Mesenteric fat pad (tissue), 1 donor: Measurements from ENCODE around the gene EPYC. TPM values are rescaled to one million over a fixed set of nuclear protein-coding genes. Genes with fewer than 3 reads are reported as not detected.

ENCODE experiments used
- DNase-seq: peaks from one replicate; pipeline ENCODE4 v3.0.0-alpha.2; 2020; ENCODE audit warnings: low spot score
- total RNA-seq: library from RNA; stranded (reverse); fragmentation: NEBNext Ultra II Directional; extraction: Animal tissue kit (Norgen Biotek cat#: 25700); gene quantifications from one replicate; pipeline ENCODE4 v1.2.1, GENCODE V29; 2021
- donor health status: DM: yes; HTN: yes; CAD: no.

EPYC gene
- total RNA-seq, 1 donor from 2014 or later, result not detected

DNA sequence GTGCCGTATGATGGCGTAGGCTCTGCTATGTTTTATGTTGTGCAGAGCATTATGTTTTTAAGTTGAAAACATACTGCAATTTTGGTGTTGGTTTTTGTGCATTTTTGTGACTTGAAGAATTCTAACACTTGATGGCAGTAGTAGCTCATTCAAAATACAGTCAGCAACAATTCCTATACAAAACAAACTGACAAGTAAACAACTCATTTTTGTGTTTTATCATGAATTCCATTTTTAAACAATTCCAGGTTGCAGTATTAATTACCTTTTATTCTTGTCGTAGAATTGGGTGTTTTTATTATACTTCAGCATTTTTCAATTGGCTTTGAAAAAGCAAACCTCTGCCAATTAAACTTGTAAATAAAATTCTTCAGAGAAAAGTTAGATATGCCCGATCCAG is 45.7 kb downstream of the EPYC start:
- no peak for DNase-seq

DNA sequence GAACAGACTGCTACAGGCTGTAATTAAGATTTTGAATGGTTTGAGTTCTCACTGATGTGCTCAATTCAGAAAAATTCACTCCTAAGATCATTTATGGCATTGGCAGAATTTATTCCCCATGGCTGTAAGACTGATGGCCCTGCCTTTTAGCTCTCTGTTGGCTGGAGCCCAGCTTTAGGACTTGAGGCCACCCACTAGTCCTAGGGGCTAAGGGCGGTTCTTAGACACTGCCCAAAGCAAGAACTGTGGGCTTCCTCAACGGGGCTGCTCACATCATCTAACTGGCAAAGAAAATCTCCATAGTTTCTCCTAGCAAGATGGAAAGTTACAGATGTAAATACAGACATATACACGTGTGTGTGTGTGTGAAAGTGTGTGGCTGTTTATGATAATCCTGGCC is 46.4 kb downstream of the EPYC start:
- DNase-seq, result no peak

DNA sequence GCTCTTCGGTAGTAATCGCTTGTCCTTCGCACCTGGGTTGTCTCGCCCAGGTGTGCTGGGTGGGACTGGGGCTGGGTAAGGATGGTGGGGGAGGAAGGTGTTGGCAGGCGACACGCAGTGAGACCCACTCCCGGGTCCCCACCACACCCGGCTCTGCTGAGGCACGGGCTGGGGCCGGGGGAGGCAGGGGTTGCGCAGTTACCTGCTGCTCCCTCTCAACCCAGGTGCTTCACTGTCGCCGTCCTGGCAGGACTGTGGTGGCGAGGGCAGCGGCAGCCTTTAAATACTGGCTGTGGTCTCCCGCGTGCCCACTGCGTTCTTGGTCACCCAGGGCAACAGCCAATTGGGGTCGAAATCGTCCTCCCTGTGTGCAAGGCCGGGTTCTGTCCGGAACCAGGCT is 49.9 kb downstream of the EPYC start, which contains the start of gene CCER1:
Gene CCER1, minus strand, starts transcription at position 256 of the 400 bp plus-strand sequence. CDS start 434 bp downstream, outside the sequence.
- no peak for DNase-seq

DNA sequence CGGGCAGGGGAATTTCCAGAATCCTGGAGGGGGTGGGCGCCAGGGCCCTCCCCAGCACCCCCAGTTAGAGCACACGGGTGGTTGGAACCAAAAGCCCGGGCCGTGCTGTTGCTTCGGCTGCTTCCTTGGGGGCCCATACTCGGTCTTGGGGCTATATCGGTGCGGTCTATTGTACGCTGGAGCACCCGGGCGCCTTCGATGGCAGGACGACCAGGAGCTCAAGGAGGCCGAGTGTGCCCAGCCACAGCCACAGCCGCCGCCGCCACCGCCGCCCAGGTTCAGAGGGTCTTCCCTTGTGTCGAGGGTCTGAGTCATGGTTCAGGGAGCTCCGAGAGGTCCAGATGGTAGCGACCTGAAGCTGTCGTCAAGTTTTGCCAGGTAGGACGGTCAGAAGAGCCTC is 50.3 kb downstream of the EPYC start:
- no peak for DNase-seq

DNA sequence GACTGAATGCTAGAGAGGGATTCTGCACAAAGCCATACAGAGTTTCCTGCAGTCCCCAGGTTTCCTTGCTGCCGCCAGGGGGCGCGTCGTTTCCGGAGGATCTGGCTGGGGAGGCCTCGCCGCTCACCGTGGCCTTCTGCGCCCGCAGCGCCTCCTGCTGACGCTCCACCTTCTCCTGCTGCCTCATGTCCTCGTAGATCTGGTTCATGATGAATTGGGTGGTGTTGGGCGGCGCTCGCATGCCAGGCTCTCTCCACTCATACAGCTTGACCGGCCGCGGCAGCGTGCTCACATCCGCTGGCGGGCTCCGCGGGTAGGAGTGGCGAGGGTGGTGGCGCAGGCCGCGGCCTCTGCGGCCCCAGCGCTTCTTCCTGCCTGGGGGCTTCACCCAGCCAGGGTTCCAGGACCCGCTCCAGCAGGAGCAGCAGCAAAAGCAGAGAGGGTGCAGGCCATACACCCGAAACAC is 50.8 kb downstream of the EPYC start:
- DNase-seq, result no peak

DNA sequence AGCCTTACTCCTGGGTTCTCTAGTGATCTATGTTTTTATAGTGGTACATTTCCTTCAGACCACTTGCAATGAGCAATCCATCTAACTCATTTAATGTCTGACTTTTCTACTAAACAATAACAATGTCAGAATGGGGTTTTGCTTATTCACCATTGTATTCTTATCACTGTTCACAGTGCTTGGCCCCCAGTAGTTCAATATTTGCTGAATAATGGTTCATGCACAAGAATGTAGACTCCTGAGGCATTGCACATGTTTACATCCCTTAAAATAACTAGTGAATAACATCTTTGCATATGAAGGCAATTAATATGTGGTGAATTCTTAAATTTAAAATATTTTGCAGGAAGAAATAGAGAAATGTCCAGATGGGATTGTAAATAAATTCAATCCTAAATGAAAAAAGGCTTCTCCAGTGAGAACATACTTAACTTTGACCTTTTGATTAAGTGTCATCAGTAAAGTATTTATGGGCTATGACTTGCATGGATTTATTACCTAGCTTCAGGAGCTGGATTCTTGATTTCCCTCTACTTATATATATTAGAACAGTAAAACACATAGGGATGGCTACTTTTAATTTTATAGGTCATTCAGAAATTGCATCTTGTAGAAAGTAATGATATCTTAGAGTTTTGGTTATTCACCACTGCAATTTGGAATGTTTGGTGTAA is 53.2 kb downstream of the EPYC start:
- DNase-seq, result no peak

DNA sequence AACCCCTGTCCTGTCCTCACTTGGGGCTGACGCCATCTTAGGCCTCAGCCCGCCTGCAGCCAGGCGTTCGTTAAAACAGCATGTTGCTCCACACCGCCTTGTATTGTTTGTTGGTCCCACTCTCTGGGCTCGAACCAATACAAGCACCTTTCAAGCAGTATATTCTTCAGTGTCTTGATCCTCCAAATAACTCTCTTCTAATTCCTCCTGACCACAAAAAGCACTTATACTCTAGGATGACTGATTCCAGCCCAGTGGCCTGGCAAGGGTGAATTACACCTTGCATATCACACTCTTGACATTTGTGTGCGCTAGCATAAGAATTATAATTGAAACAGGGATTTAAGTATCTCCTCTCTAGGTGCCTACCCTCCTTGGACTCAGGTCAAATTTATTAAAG is 56.9 kb downstream of the EPYC start:
- no peak for DNase-seq

DNA sequence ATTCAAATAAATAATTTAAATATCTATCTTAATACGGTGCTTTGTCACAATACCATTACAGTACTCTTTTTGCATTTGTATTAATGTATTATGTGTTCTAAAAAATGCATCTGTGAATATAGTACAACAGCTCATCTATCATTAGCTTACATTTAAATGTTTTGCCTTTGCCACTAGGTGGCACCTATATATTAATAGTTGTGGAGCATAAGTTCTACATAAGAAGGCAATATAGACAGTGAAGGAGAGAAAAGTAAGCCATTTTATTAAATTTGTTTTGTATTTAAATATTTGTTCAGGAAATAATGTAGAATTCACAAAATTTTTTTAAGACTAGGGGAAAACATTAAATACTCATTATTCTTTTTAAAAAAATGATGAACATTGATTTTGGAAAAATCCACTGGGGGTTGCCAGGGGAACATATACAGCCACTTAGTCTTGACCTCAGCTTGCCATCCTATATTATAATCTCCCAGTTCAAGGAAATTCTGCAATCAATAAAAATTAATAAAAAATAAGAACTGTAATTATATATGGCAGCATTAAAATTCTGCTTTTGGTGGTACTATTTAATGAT is 59.6 kb downstream of the EPYC start:
- DNase-seq, result no peak

DNA sequence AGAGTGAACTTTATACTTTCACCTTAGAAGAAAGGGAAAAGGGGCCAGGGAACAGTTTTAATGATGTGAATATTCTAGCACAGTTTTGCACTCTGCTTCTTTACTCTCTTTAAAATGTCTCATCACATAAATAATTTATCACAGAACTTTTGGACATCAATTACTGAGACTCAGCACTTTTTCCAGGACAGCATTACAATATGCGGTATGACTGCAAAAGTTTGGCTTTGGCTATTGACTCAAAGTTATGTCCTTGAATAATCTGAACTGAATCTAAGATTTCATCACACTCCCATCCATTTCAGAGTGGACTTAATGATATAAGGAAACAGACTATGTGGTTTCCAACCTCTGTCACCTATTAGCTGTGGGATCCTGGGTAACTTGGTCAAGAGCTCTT is 61.5 kb downstream of the EPYC start:
- DNase-seq, result no peak

DNA sequence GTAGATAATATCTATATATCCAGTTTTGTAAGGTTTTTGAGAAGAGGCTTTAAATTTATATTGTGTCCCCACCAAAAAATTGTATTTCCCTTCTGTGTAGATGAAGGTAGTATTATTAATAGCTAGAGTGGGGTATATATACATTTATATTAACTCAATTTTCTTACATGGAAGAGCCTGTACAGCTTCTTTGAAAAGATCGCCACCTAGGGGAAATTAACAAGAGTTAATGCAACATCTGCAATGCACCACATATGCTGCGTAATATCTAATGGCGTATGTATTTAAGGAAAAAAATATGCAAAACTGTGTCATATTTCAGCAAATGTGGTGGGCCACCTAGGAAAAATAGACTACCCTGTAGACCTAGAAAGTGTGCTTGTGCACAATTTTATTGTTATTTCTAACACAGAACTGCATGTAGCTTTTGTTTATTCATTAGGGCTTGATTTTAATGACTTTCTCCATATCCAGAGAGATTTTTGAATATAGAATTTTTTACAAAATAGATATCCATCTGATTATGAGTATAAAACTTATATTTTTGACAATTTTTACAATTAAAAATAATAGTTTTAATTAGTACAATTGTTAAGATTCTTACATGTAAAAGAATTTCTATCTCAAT is 63.8 kb downstream of the EPYC start:
- no peak for DNase-seq

DNA sequence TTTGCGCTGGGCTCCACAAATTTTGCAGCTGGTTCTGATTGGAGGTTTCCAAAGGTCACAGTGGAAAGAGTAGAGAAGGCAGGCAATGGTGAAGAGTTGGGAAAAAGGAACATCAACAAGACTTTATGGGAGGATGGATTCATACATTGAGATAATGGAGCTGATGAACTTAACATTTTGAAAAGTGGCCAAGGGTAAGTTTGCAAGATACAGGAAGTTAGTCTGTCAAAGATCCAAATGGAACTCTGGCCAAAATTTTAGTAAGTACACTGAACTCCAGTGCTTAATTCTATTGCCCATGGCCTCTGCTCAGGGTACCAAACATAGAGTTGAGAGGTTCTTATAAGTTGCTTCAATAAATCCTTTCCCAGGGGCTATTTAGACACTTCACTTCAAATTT is 65.4 kb downstream of the EPYC start:
- DNase-seq, result no peak

DNA sequence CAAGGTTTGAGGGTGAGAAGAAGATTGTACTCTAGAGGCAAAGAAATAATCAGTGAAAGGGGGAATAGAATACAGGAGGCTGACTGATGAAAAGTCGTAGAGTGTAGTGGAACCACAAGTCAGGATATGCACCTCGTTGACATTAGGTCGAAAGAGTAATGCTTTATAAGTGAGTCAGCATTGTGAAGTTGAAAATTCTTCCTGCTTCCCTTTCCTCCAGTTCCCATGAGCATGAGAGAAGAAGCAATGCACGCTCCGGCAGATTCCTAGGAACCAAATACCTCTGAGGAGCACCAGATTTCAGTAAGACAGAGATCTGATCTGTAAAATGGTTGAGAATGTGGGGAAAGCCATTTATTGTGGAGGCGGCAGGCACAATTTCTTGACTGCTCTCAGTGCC is 66.3 kb downstream of the EPYC start:
- no peak for DNase-seq

DNA sequence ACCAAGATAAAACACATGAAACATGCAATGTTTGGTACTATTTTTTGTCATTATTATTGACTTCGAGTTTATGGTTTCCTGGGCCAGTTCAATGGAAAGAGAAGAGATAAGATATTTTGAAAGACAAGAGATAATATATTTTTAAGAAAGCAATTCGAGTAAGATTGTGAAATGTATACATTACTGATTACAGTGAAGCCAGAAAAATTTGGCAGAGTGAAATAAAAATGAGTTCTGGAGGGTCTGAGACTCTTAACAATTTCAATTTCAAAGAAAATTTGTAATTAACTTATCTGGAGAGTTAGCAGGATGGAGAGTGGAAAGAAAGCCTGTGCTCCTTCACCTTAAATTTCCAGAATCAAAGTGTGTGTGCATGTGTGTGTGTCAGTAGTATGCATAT is 67.1 kb downstream of the EPYC start:
- no peak for DNase-seq

DNA sequence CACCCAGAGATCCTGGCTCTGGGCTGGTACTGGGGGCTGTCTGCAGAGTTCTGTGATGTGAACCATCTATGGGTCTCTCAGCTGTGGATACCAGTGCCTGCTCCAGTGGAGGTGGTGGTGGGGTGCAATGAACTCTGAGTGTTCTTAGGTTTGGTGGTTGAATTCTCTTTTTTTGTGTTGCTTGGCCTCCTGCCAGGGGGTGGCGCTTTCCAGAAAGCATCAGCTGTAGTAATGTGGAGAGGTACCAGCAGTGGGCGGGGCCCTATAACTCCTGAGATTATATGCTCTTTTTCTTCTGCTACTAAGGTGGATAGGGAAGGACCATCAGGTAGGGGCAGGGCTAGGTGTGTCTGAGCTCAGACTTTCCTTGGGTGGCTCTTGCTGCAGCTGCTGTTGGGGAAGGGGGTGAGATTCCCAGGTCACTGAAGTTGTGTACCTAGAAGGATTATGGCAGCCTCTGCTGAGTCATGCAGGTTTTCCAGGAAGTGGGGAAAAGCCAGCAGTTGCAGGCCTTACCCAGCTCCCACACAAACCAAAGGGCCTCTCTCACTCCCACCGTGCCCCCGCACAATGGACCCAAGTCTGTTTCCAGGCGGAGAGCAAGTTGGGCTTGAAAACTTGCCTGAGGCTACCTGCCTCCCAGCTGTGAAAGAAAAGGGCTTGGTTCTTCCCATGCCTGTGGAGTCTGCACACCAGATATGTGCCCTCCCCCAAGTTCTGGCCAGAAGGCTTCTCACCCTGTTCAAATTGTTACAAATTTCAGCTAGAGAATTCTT is 68.4 kb downstream of the EPYC start:
- DNase-seq, result no peak

DNA sequence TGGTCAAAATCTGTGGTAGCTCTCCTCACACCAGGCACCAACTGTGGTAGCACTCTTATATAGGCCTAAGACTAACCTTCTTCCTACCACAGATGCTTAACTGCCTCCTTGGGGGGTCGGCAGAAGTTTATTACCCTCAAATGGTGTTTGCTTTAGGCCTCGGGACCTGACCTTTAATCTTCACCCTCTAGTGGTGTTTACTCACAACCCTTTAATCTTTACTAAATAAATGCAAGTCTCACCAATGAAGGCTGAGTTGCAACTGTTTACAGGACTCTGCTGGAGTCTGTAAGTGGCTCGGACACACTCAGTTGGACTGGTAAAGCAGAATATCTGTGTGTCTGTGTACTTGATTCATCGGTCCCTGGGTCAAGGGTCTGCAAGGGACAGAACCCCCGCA is 79.2 kb downstream of the EPYC start:
- DNase-seq, result no peak

DNA sequence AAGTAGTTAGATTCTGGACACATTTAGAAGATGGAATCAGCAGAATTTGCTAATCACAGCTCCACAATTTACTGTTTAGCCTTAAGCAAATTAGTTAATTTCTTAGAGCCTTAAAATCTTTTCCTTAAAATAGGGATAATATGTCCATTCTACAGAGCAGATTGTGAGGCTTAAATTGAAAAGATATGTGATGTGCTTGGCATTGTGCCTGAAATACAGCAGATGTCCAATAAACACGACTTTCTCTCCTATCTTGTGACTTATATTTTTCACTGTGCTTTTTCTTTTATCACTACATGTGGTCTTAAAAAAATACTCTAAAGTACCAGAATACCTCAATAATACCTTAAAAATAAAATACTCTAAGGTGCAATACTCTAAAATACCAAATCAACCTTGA is 80.4 kb downstream of the EPYC start:
- DNase-seq, result no peak

DNA sequence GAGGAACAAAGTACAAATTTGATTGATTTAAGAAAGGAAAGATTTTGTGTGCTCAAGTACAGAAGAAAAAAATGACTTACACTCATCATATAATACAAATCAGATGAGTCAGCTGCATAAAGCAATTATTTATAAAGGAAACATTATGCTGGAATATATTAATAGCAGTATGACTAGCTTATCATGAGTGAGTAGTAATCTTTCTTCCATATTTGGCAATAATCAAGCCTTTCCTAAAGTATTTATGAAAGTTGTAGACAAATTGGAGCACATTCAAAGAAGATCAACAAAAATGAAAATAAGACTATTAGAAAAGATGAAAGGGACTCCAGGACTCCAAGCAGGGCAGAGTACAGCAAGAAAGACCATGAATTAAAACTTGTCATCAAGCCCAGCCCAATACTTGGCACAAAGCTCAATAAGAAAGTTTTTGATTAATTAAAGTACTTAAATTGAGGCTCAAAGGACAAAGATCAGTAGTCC is 82.6 kb downstream of the EPYC start:
- no peak for DNase-seq

DNA sequence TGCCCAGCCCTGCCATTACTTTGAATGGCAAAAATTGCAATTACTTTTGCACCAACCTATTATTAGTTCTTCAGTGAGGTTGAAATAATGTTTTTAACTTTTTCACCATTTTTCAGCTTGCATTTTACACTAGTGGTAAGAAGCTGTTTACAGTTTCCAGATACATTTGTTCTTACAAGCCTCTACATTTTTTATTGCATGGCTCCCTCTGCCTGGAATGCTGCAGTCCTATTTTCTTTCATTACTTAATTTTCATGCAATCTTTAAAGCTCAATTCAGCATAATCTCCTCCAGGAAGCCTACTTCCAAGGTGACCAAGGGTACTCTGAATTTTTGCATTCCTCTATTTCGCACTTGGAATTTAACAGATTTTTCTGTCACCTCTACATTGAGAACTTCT is 83.2 kb downstream of the EPYC start:
- no peak for DNase-seq

DNA sequence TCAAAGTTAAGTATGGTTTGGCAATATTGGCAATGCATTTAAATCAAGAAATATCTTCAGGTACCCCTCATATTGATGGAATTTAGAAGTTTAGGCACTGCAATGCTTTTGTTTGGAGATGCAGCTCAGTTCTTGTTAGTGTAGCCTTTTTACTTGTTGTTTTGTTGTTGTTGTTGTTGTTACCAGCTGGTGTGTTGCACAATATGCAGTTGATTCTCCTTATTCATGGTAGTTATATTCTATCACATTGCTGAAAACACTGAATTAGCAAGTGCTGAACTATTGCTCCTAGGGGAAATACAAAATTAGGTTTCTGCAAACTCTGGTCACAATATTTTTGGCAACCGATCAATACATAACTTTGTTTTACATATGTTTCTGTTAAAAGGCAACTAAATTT is 84.5 kb downstream of the EPYC start:
- DNase-seq, result no peak

DNA sequence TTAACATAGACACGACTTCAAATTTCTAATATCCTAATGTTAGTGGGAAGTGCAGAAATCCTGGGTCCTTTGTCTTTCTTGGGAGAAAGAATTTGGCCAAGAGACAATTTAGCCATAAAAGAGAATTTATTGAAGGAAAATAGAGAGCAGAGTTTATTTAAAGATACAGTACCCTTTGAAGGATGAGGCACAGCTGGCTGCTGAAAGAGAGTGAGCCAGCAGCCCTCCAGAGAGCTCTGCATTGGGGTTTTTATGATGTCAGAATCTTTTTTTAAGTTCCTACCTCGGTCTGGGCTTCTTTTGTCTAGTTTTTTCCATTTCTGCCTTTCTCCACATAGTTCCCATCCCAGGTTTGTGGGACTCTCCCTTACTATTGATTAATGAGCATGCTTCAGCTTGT is 87.3 kb downstream of the EPYC start:
- DNase-seq, result no peak

DNA sequence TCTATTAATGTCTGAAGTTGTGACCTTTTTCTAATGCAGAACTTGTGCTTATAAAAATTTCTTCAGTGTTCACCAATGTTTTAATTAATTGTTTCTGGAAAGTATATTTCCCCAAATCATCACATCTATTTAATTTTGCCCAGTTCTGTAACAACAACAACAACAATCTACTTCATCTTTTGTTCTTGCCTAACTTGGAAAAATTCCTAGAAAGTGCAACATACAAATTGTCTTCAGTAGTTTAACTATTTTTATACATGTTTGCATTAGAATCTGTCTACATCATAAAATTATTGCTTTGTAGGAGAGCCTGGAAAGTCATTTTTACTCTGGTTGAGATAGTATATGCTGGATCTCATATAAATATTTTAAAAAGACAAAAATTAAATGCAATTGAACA is 88.3 kb downstream of the EPYC start:
- no peak for DNase-seq

DNA sequence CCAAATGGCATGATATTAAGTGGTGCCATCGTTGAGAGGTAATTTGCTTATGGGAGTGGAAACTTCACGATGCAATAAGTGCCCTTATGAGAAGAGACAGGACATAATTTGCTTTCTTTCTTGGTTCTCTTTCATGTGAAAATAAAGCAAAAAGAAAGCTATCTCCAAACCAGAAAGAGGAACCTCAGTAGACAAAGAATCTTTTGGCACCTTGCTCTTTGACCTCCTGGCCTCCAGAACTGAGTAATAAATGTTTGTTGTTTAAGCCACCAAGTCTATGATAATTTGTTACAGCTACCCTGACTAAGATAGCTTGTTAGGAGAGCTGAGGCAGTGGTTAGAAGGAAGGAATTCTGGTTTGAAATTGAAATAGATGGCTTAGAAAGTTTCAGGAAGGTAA is 89.4 kb downstream of the EPYC start:
- no peak for DNase-seq
